ENCODE data around the gene PALS2.

PALS2 gene, protein sequence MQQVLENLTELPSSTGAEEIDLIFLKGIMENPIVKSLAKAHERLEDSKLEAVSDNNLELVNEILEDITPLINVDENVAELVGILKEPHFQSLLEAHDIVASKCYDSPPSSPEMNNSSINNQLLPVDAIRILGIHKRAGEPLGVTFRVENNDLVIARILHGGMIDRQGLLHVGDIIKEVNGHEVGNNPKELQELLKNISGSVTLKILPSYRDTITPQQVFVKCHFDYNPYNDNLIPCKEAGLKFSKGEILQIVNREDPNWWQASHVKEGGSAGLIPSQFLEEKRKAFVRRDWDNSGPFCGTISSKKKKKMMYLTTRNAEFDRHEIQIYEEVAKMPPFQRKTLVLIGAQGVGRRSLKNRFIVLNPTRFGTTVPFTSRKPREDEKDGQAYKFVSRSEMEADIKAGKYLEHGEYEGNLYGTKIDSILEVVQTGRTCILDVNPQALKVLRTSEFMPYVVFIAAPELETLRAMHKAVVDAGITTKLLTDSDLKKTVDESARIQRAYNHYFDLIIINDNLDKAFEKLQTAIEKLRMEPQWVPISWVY

DNA sequence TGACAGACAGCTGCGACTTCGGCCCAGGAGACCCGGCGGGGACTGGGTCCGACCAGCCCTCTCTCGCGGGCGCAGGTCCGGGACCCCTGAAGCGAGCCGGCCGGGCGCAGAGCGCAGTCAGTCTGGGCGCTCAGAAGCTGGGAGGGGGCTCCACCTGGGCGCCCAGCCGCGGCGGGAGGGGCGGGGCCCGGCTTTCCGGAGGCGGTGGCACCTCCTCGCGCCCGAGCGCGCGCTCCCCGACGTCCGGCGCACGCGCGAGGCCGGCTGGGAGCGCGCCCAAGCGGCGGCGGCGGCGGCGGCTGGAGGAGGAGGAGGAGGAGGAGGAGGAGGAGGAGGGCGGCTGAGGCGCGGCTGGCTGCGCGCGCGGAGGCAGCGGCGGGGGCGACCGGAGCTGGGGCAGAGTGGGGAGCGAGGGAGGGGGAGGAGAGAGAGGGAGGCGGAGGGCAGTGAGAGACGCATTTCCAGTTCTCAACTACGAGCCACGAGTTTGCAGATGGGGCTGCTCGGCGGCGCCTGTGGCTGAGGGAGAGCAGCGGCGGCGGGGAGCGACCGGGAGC is at the start of gene PALS2:
Gene PALS2, plus strand, starts transcription at position 456 of the 557 bp plus-strand sequence. CDS start 50,216 bp downstream, outside the sequence.
- peak; percentile 55 to 65 for DNase-seq (ENCODE audit: extremely low read depth in 1 of 2, low read depth in 1 of 2)

GRCh38 chr7:24531255-24531654 is 42.0 kb upstream of the PALS2 start:
- no peak for DNase-seq (ENCODE audit: extremely low read depth in 1 of 2, low read depth in 1 of 2)

DNA sequence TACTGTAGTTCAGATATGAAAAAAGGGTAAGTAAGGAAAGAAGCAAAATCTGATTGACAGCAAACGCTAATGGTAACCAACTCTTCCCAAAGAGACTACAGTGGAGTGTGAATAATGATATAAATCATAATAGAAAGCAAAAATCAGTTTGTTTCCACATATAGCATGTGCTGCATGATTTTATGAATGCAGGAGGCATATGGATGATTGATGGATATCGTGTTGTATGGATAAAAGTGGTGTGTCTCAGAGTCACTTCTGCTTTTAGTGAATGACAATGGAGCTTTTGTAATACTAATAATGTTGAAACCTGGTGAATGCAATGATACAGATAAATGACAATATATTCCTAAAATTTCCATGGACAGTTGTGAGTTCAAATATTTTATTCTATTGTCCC is 36.6 kb upstream of the PALS2 start:
- no peak for DNase-seq (ENCODE audit: extremely low read depth in 1 of 2, low read depth in 1 of 2)

DNA sequence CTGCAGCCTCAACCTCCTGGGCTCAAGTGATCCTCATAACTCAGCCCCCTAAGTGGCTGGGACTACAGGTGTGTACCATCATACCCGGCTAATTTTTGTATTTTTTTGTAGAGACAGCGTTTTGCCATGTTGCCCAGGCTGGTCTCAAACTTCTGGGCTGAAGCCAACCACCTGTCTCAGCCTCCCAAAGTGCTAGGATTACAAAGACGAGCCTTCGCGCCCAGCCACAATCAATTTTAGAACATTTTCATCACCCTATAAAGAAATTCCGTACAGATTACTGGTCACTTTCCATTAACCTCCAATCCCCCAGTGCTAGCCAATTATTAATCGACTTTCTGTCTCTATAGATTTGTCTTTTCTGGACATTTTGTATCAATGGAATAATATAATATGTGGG is 32.3 kb upstream of the PALS2 start:
- DNase-seq (ENCODE audit: extremely low read depth in 1 of 2, low read depth in 1 of 2) = no peak

DNA sequence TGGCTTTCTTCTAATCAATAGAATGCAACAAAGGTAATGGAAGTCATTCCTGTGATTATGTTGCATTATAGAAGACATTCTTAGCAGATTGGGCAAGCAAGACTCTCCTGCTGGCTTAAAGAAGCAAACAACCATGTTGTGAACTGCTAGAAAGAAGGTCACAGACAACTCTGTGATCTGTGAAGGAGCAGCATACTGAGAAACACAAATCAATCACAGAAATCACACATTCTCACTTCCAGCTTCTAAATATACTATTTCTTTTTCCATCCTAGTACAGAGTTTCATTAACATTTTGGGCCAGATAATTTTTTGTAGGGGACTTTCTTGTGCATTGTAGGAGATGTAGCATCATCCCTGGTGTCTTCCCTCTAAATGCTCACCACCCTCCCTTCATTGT is 28.0 kb upstream of the PALS2 start:
- no peak for DNase-seq (ENCODE audit: extremely low read depth in 1 of 2, low read depth in 1 of 2)

DNA sequence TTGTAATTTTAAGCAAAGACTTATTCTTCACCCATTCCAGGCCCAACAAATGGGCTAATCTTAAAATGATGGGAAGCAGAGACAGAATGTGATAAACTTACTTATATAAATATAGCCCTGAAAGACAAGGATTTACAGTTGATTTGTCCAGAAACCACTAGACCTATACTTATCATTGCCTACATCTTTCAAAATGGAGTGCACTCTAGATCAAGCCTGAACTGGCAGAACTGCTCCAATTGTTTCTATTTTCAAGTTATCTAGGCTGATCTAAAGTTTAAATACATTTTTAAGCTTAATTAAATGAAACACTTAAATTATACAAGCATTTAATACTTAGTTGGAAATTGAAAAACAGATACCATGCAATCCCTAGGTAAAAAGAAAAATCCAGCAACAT is 24.9 kb upstream of the PALS2 start:
- no peak for DNase-seq (ENCODE audit: extremely low read depth in 1 of 2, low read depth in 1 of 2)

GRCh38 chr7:24549991-24550390 is 23.3 kb upstream of the PALS2 start:
- DNase-seq (ENCODE audit: extremely low read depth in 1 of 2, low read depth in 1 of 2) = no peak

GRCh38 chr7:24555184-24555583 is 18.1 kb upstream of the PALS2 start:
- no peak for DNase-seq (ENCODE audit: extremely low read depth in 1 of 2, low read depth in 1 of 2)

GRCh38 chr7:24555719-24556118 is 17.5 kb upstream of the PALS2 start:
- DNase-seq (ENCODE audit: extremely low read depth in 1 of 2, low read depth in 1 of 2) = no peak

GRCh38 chr7:24560772-24561171 is 12.5 kb upstream of the PALS2 start:
- DNase-seq (ENCODE audit: extremely low read depth in 1 of 2, low read depth in 1 of 2) = no peak

DNA sequence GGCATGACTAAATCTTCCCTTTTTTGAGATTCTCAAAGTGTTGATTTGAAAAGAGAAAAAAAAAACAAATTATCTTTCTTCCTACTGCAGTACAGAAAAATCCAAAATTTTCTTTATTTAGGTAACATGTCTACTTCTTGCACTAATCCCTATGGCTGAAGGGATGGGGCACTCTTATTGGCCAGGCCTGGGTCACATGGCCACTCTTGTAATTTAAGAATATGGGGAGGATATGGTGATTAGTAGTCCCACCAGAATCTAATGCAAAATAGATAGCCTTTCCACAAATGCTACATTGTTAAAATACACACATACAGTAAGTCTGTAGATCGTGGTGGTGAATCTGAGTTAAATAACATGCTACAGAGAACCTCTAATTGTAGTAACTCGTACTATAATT is 7.0 kb upstream of the PALS2 start:
- no peak for DNase-seq (ENCODE audit: extremely low read depth in 1 of 2, low read depth in 1 of 2)

- DNase-seq (ENCODE audit: extremely low read depth in 1 of 2, low read depth in 1 of 2) = no peak
Observed at GRCh38 chr7:24570983-24571382, 2.3 kb upstream of the PALS2 start.

GRCh38 chr7:24572016-24572392 is 1.2 kb upstream of the PALS2 start:
- DNase-seq (ENCODE audit: extremely low read depth in 1 of 2, low read depth in 1 of 2) = no peak

DNA sequence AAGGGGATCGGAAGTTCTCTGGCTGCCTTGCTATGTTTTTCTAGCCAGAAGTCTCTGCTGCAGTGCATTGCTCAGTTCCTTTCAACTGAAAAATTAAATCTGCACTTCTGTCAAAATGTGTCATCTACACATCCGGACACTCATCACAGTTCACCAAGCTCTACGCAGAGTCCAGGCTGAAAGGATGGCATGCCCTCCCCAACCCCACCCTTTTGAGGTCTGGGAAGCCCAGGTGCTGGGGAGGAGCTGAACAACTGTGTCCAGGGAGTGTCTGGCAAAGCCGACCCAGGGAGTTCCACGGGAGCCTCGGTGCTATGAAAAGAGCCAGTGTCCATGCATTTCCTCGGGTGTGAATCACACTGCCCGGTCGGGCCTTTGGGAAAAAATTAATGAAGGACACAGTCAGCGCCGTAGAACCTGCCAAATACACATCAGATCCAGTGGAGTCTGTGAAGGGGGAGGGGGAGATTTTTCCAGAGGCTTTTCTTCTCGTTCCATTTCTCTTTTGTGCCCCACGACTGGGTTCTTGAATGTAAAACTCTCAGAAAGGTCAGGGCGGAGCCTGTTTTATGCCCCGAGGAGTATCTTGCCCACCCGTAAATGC is 757 bp upstream of the PALS2 start:
- peak in 1 of 2 donors; percentile 11 for DNase-seq (ENCODE audit: extremely low read depth in 1 of 2, low read depth in 1 of 2)

DNA sequence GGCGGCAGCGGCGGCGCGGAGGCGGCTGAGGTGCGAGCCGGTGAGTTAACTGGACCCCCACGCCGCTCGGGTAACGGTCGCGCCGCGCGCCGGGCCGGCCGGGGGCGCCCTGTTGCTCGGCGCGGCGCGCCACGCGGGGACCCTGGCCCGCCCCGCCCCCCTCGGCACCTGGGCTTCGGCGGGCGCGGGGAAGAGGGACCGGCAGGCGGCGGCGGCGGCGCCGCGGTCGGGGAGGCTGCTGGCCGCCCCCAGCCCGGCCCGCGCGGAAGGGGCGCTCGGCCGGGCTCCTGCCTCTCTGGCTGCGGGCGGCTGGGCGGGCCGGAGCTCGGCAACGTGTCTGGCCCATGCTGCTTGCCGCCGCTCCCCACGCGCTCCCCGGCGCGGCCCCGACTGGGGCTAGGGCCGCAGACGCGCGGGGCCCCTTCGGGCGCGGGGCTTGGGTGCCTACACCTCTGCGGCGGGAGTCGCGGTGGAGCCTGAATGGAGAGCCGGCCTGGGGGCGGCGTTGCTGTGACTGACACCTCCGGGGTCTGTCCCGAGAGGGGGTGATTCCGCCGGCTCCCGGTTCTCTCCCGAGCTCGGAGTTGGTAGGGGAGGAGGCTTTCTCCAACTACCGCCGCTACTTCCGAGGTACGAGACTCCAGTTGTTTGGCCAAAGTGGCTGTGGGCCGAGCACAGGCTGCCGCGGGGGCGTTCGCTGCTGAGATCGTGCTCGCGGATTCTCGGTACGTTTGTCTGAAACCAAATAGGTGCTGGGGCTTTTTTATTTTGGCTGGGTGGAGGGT is 494 bp downstream of the PALS2 start:
- peak in 1 of 2 donors; percentile 24 for DNase-seq (ENCODE audit: extremely low read depth in 1 of 2, low read depth in 1 of 2)

GRCh38 chr7:24574386-24574785 is 1.1 kb downstream of the PALS2 start:
- no peak for DNase-seq (ENCODE audit: extremely low read depth in 1 of 2, low read depth in 1 of 2)

- DNase-seq (ENCODE audit: extremely low read depth in 1 of 2, low read depth in 1 of 2) = no peak
Observed at GRCh38 chr7:24574950-24575349, 1.7 kb downstream of the PALS2 start.

- no peak for DNase-seq (ENCODE audit: extremely low read depth in 1 of 2, low read depth in 1 of 2)
Observed at GRCh38 chr7:24576171-24577025, 3.1 kb downstream of the PALS2 start.

GRCh38 chr7:24578052-24578451 is 4.8 kb downstream of the PALS2 start:
- DNase-seq (ENCODE audit: extremely low read depth in 1 of 2, low read depth in 1 of 2) = no peak

DNA sequence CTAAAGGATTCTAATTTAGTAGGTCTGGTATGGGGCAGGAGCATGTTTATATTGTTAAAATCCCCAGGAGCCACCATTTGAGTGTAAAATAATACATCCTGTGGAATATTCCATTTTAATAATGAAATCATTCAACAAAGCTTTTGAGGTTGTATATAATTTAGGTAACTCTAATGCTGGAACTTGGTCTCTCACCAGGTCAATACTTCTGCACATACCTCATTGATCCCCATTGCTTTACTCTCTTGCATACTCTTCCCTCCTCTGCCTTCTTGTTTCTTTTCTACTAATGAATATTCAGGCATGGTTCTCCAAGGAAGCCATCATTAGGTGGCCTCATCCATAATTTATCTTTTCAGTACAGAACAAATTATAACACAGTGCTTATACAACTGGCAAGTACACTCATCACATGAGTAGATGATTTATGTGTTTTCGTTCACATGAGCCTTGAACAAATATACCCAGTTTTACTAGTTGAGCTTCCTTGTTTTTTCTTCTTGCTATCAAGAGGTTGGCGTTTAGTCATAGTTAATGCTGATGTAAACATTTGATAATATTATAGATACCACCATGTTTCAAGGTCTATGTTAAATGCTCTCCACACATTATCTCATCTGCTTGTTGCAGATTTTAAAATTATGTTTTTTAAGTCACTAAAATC is 7.2 kb downstream of the PALS2 start:
- no peak for DNase-seq (ENCODE audit: extremely low read depth in 1 of 2, low read depth in 1 of 2)
